ENCODE data around the gene FBXW7. TPM values are rescaled to one million over a fixed set of nuclear protein-coding genes. Genes with fewer than 3 reads are reported as not detected.

The FBXW7 gene
- total and polyA plus RNA-seq, 7 donors, result 3.7 to 122 (median 74.9) TPM

DNA sequence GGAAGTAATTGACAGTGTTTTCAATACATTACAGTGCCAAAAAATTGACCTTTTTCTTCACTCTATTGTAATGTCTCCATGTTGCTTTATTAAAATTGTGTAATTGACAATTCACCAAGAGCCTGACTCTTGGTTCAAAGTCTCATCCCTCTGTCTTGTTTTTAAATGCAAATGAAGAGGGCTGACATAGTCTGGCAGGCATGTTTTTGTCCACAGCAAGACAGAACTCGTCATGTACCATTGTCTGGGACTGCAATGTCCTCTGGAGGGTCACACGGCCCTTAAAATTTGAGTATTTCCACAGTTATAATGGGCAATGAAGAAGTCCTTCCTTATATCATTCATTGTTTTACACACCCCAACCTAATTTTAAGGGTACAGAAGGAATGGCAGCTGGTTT is 38.0 kb upstream of the FBXW7 start:
- no peaks in the 10 kb centered on the region for H3K4me1 ChIP-seq
- no peaks in the 10 kb centered on the region for H3K36me3 ChIP-seq
- TF ChIP-seq, protein P1, sequence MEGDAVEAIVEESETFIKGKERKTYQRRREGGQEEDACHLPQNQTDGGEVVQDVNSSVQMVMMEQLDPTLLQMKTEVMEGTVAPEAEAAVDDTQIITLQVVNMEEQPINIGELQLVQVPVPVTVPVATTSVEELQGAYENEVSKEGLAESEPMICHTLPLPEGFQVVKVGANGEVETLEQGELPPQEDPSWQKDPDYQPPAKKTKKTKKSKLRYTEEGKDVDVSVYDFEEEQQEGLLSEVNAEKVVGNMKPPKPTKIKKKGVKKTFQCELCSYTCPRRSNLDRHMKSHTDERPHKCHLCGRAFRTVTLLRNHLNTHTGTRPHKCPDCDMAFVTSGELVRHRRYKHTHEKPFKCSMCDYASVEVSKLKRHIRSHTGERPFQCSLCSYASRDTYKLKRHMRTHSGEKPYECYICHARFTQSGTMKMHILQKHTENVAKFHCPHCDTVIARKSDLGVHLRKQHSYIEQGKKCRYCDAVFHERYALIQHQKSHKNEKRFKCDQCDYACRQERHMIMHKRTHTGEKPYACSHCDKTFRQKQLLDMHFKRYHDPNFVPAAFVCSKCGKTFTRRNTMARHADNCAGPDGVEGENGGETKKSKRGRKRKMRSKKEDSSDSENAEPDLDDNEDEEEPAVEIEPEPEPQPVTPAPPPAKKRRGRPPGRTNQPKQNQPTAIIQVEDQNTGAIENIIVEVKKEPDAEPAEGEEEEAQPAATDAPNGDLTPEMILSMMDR (IDR thresholded peaks at IDR 0.05), result no peak
- TF ChIP-seq POLR2A (IDR thresholded peaks at IDR 0.05) (no peak), EP300 (IDR thresholded peaks at IDR 0.05) (no peak), POLR2AphosphoS5 (IDR thresholded peaks at IDR 0.05) (no peak)
- no peaks in the 10 kb centered on the region for H3K9me3 ChIP-seq
- H3K27ac ChIP-seq, result no peak overlapping the region
- H3K4me3 ChIP-seq, result no peak overlapping the region
- no peak for DNase-seq
- intact Hi-C loops (cut with DNase I), result no loop called here
- H3K27me3 ChIP-seq, result no peaks in the 10 kb centered on the region
- 93 to 95% methylated on average over 2 of the region's 2 CpGs for WGBS, 2 donors

DNA sequence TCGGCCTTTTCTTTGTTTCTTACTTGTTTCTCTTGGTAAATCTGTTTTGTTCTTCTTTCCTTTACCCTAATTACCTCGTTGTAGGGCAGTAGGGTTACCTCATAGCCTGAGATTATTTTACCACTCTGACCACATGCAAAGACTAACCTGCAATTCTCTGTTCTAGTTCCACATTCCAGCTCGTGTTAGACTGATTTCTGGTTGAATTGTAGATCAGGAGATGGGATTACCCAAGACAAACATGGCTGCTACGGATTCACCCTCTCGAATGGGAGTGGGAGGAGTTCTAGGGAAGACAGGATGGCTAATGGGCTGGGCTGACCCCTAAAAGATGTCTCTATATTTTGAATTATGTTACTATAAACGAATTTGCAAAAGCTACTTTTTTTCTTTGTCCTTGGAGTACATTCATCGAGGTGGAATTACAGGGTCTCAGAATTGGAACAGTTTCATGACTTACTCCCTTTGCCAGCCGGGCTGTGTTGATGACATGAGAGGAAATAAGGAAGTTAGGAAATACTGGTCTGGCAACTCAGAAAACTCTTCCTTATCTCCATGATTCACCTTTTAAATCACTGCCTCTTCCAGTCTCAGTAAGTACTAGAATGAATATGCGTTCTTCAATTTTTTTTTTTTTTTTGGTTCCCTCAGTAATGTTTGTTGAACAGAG is 36.7 kb upstream of the FBXW7 start:
- 19 to 53% methylated on average over 9 of the region's 9 CpGs for WGBS, 2 donors
- intact Hi-C loops (cut with DNase I), result no loop called here
- no peaks in the 10 kb centered on the region for H3K36me3 ChIP-seq
- H3K9me3 ChIP-seq, result no peaks in the 10 kb centered on the region
- no peak for DNase-seq
- H3K27me3 ChIP-seq, result no peaks in the 10 kb centered on the region
- no peak overlapping the region for H3K27ac ChIP-seq
- no peaks in the 10 kb centered on the region for H3K4me1 ChIP-seq
- H3K4me3 ChIP-seq, result no peak overlapping the region
- TF ChIP-seq EP300 (IDR thresholded peaks at IDR 0.05), result no peak

DNA sequence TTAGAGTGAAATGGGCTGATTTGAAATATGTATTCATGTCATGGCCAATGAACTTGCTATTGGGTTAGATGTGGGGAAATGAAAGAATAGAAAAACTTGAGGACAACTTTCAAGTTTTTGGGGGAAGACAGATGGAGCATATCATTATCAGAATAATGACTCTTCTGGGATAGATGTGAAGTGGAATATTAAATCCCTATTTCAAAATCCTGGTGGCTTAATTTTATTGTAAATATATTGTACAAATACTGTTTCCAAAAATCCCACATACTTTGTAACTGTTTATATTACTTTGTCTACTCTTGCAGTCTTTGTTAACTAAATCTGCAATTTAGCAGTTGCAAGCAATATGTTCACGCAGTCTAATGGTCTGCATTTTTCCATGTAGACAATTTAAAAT is 35.9 kb upstream of the FBXW7 start:
- intact Hi-C loops (cut with DNase I), result no loop called here
- 78 to 88% methylated on average over 1 of the region's 1 CpG for WGBS, 2 donors
- Histone ChIP-seq H3K27ac (no peak overlapping the region), H3K27me3 (no peaks in the 10 kb centered on the region), H3K9me3 (no peaks in the 10 kb centered on the region), H3K4me3 (no peak overlapping the region), H3K4me1 (no peaks in the 10 kb centered on the region), H3K36me3 (no peaks in the 10 kb centered on the region)
- no peak for TF ChIP-seq POLR2A (IDR thresholded peaks at IDR 0.05)
- TF ChIP-seq POLR2AphosphoS5 (IDR thresholded peaks at IDR 0.05), result no peak
- TF ChIP-seq, protein P1 (IDR thresholded peaks at IDR 0.05), result no peak
- no peak for TF ChIP-seq EP300 (IDR thresholded peaks at IDR 0.05)
- no peak for DNase-seq

DNA sequence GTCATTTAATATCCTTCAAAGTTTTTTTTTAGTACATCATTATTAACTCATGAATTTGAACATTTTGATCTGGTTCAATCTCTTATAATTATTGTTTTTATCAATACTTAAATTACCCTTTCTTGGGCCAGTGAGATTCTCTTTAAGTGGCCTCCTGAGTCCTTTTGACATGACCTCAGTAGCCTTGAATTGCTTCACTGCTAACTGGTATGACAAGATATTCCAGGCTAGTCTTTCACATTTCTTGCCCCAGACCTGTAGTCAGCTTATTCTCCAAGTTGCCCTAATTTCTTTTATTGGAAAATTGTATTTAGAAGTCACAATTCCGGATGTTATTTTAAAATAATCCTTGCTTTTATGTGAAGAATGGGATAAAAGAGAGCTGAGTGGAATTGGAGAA is 35.4 kb upstream of the FBXW7 start:
- Histone ChIP-seq H3K4me3 (no peak overlapping the region), H3K36me3 (no peaks in the 10 kb centered on the region), H3K27me3 (no peaks in the 10 kb centered on the region), H3K27ac (no peak overlapping the region), H3K4me1 (no peaks in the 10 kb centered on the region), H3K9me3 (no peaks in the 10 kb centered on the region)
- no peak for DNase-seq
- intact Hi-C loops (cut with DNase I), result no loop called here
- WGBS, 2 donors, result 81 to 90% methylated on average over 1 of the region's 1 CpG
- TF ChIP-seq POLR2A (IDR thresholded peaks at IDR 0.05) (no peak), EP300 (IDR thresholded peaks at IDR 0.05) (no peak), POLR2AphosphoS5 (IDR thresholded peaks at IDR 0.05) (no peak)
- TF ChIP-seq, protein P1 (IDR thresholded peaks at IDR 0.05), result no peak

DNA sequence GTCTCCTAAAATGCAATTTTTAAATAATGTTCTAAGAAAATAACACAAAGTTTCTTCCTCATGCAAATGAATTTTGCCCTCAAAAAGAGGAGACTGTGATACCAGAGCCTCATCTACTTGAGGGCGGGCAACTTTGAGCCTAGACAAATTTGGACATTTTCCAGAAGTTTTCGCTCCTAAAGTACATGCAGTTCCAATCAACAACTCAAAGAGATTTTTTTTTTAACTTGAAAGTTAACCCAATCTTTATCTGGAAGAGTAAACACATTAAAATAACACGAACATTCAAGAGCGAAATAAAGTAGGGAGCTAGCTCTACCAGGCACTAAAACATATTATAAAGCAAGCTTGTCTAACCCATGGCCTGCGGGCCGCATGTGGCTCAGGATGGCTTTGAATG is 29.4 kb upstream of the FBXW7 start:
- no peak overlapping the region for H3K4me3 ChIP-seq
- no peaks in the 10 kb centered on the region for H3K4me1 ChIP-seq
- TF ChIP-seq POLR2A (IDR thresholded peaks at IDR 0.05) (no peak), EP300 (IDR thresholded peaks at IDR 0.05) (no peak), POLR2AphosphoS5 (IDR thresholded peaks at IDR 0.05) (no peak)
- TF ChIP-seq, protein P1 (IDR thresholded peaks at IDR 0.05), result no peak
- DNase-seq, result no peak
- no peaks in the 10 kb centered on the region for H3K36me3 ChIP-seq
- 18 to 78% methylated on average over 6 of the region's 6 CpGs for WGBS, 2 donors
- intact Hi-C loops (cut with DNase I), result no loop called here
- H3K27me3 ChIP-seq, result no peaks in the 10 kb centered on the region
- no peaks in the 10 kb centered on the region for H3K9me3 ChIP-seq
- no peak overlapping the region for H3K27ac ChIP-seq

Measured in sigmoid colon (tissue), 7 donors.